Endodermal cell (in vitro differentiated cells): ENCODE data around the gene TRPM5. TPM values are rescaled to one million over a fixed set of nuclear protein-coding genes. Genes with fewer than 3 reads are reported as not detected.
A peak's percentile ranks its signal among the peaks of the same experiment; 100 is the strongest.

Experiments
- DNase-seq: peaks from one replicate; pipeline ENCODE4 v3.0.0-alpha.2; 2017
- H3K27ac ChIP-seq: 2 replicates; pipeline ENCODE4 v1.5.1; 2013; ENCODE audit warnings: mild to moderate bottlenecking, low read depth, low read length, moderate library complexity
- H3K27me3 ChIP-seq: 2 replicates; pipeline ENCODE4 v1.6.1; 2013; ENCODE audit warnings: mild to moderate bottlenecking, low read length, moderate library complexity; ENCODE audit not compliant: insufficient read depth, control insufficient read depth, poor library complexity, severe bottlenecking
- H3K36me3 ChIP-seq: 2 replicates; pipeline ENCODE4 v1.7.0; 2013; ENCODE audit warnings: mild to moderate bottlenecking, low read length, moderate library complexity; ENCODE audit not compliant: control insufficient read depth, insufficient read depth
- H3K4me1 ChIP-seq: one replicate; pipeline ENCODE4 v1.7.0; 2013; ENCODE audit warnings: low read length; ENCODE audit not compliant: control insufficient read depth, insufficient read depth
- H3K4me3 ChIP-seq: 2 replicates; pipeline ENCODE4 v1.5.1; 2013; ENCODE audit warnings: mild to moderate bottlenecking, low read length, moderate library complexity
- H3K9ac ChIP-seq: 2 replicates; pipeline ENCODE4 v1.6.1; 2013; ENCODE audit warnings: mild to moderate bottlenecking, low read length, moderate library complexity; ENCODE audit not compliant: poor library complexity, severe bottlenecking; ENCODE audit errors: extremely low read depth
- H3K9me3 ChIP-seq: 2 replicates; pipeline ENCODE4 v1.6.1; 2013; ENCODE audit warnings: mild to moderate bottlenecking, low read length, moderate library complexity; ENCODE audit not compliant: control insufficient read depth
- H3K27ac Mint-ChIP-seq: 2 replicates; pipeline ENCODE4 v1.8.0; 2020; ENCODE audit warnings: mixed read lengths
- H3K27me3 Mint-ChIP-seq: 2 replicates; pipeline ENCODE4 v1.8.0; 2021; ENCODE audit warnings: mild to moderate bottlenecking, mixed read lengths; ENCODE audit not compliant: insufficient read depth
- H3K36me3 Mint-ChIP-seq: 2 replicates; pipeline ENCODE4 v1.8.0; 2020; ENCODE audit warnings: low read depth, mixed read lengths
- H3K4me1 Mint-ChIP-seq: 2 replicates; pipeline ENCODE4 v1.8.0; 2020; ENCODE audit warnings: mixed read lengths
- H3K4me3 Mint-ChIP-seq: 2 replicates; pipeline ENCODE4 v1.8.0; 2020; ENCODE audit warnings: mild to moderate bottlenecking, moderate library complexity, mixed read lengths
- H3K9me3 Mint-ChIP-seq: 2 replicates; pipeline ENCODE4 v1.8.0; 2020; ENCODE audit warnings: mild to moderate bottlenecking, mixed read lengths
- CTCF ChIP-seq: fragments of 200-600 bp; sonication (generic); conservative IDR thresholded peaks from 2 replicates; pipeline ENCODE4 v1.5.0; 2021; ENCODE audit warnings: antibody characterized with exemption, mild to moderate bottlenecking
- WGBS, 2 experiments: methylation state at CpG; one replicate each; pipeline versions ENCODE4 v1.1.5 to v1.1.7; 2013; ENCODE audit warnings: missing lambda C conversion rate in 2 of 2, mixed read lengths in 1 of 2; ENCODE audit not compliant: insufficient coverage in 1 of 2, insufficient read length in 1 of 2; 5-methylcytosine and 5-hydroxymethylcytosine counted together
- total RNA-seq, 2 donors: library from RNA; stranded (reverse); fragmentation: NEBNext Ultra II Directional in 1 of 2; extraction: Animal tissue kit (Norgen Biotek cat#: 25700) in 1 of 2; gene quantifications; 2 replicates in 1 of 2; 3 replicates in 1 of 2; pipeline ENCODE4 v1.2.1, GENCODE V29; 2021

Gene TRPM5
- total RNA-seq, 2 donors from 2014 or later: 0.11 TPM

DNA sequence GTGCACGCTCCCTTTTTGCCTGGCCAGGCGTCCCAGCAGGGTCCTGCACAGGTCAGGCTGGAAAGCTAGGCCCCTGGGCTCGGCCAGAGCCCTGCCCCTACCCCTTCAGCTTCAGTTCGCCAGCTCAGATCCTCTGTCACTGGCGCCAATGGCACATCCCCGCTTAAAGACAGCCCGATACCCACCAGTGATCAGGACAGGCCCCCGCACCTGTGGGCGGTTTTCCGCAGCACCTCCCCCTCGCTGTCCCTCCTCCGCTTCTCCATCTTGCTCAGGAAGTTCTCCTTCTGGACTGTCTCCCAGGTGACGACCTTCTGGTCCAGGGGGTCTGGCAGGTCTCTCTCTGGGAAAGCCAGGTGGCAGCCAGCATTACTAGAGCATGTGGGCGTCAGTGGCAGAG lies 37.9 kb downstream of the TRPM5 start:
- H3K27ac ChIP-seq: no peak overlapping the region
- no peak overlapping the region for H3K9ac ChIP-seq
- TF ChIP-seq CTCF: no peak
- WGBS, 2 experiments: 92 to 94% methylated on average over 13 to 14 of the region's 14 CpGs
- no peaks in the 10 kb centered on the region for H3K9me3 Mint-ChIP-seq
- peaks cover 6% of the 10 kb centered on the region for H3K36me3 Mint-ChIP-seq
- no peaks in the 10 kb centered on the region for H3K4me1 ChIP-seq
- H3K27ac Mint-ChIP-seq: no peak overlapping the region
- DNase-seq: no peak
- H3K27me3 Mint-ChIP-seq: no peaks in the 10 kb centered on the region
- peaks cover 3% of the 10 kb centered on the region for H3K4me1 Mint-ChIP-seq
- H3K4me3 ChIP-seq: no peak overlapping the region
- no peak overlapping the region for H3K4me3 Mint-ChIP-seq
- no peaks in the 10 kb centered on the region for H3K9me3 ChIP-seq
- peaks cover 19% of the 10 kb centered on the region for H3K36me3 ChIP-seq
- H3K27me3 ChIP-seq: no peaks in the 10 kb centered on the region

GRCh38 chr11:2404735-2405196 lies 39.5 kb downstream of the TRPM5 start:
- no peaks in the 10 kb centered on the region for H3K4me1 ChIP-seq
- Mint-ChIP-seq H3K27ac (peak overlapping the region; percentile 74), H3K9me3 (no peaks in the 10 kb centered on the region), H3K4me3 (no peak overlapping the region), H3K27me3 (no peaks in the 10 kb centered on the region), H3K36me3 (peaks cover 6% of the 10 kb centered on the region), H3K4me1 (peaks cover 5% of the 10 kb centered on the region)
- no peaks in the 10 kb centered on the region for H3K27me3 ChIP-seq
- H3K9ac ChIP-seq: no peak overlapping the region
- no peak for TF ChIP-seq CTCF
- no peak overlapping the region for H3K27ac ChIP-seq
- DNase-seq: no peak
- no peaks in the 10 kb centered on the region for H3K9me3 ChIP-seq
- H3K36me3 ChIP-seq: peaks cover 19% of the 10 kb centered on the region
- H3K4me3 ChIP-seq: no peak overlapping the region
- 91 to 94% methylated on average over 4 to 12 of the region's 12 CpGs for WGBS, 2 experiments

DNA sequence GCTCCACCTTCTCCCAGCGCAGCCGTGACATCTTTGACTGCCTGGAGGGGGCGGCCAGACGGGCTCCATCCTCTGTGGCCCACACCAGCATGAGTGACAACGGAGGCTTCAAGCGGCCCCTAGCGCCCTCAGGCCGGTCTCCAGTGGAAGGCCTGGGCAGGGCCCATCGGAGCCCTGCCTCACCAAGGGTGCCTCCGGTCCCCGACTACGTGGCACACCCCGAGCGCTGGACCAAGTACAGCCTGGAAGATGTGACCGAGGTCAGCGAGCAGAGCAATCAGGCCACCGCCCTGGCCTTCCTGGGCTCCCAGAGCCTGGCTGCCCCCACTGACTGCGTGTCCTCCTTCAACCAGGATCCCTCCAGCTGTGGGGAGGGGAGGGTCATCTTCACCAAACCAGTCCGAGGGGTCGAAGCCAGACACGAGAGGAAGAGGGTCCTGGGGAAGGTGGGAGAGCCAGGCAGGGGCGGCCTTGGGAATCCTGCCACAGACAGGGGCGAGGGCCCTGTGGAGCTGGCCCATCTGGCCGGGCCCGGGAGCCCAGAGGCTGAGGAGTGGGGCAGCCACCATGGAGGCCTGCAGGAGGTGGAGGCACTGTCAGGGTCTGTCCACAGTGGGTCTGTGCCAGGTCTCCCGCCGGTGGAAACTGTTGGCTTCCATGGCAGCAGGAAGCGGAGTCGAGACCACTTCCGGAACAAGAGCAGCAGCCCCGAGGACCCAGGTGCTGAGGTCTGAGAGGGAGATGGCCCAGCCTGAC lies 41.2 kb downstream of the TRPM5 start:
- no peaks in the 10 kb centered on the region for H3K27me3 ChIP-seq
- H3K27ac ChIP-seq: no peak overlapping the region
- no peak overlapping the region for H3K27ac Mint-ChIP-seq
- no peaks in the 10 kb centered on the region for H3K4me1 ChIP-seq
- no peak overlapping the region for H3K4me3 ChIP-seq
- H3K36me3 ChIP-seq: peaks cover 24% of the 10 kb centered on the region
- no peaks in the 10 kb centered on the region for H3K9me3 Mint-ChIP-seq
- H3K4me1 Mint-ChIP-seq: peaks cover 5% of the 10 kb centered on the region
- H3K9ac ChIP-seq: no peak overlapping the region
- no peak for DNase-seq
- H3K9me3 ChIP-seq: no peaks in the 10 kb centered on the region
- WGBS, 2 experiments: 91% methylated on average over 18 to 31 of the region's 31 CpGs
- peak overlapping the region; percentile 80 for H3K4me3 Mint-ChIP-seq
- TF ChIP-seq CTCF: no peak
- peaks cover 8% of the 10 kb centered on the region for H3K36me3 Mint-ChIP-seq
- H3K27me3 Mint-ChIP-seq: no peaks in the 10 kb centered on the region
